Ovary (tissue), 3 donors: ENCODE measurements around the gene TRIO.

Experiments
- POLR2A ChIP-seq: fragments of 450-650 bp; IDR thresholded peaks from one replicate; pipeline ENCODE4 v1.6.1; 2017; ENCODE audit warnings: antibody characterized with exemption, mild to moderate bottlenecking, moderate library complexity
- TF ChIP-seq, protein P1 (sequence below), 3 donors: fragments of 450-650 bp in 2 of 3; fragments of 200-600 bp in 1 of 3; IDR thresholded peaks; one replicate each; pipeline versions ENCODE4 v1.5.1 to v1.8.0; 2016 to 2022; ENCODE audit warnings: antibody characterized with exemption in 3 of 3, mild to moderate bottlenecking in 1 of 3
- donor health status: DM: no; HTN: no; CAD: no.

DNA sequence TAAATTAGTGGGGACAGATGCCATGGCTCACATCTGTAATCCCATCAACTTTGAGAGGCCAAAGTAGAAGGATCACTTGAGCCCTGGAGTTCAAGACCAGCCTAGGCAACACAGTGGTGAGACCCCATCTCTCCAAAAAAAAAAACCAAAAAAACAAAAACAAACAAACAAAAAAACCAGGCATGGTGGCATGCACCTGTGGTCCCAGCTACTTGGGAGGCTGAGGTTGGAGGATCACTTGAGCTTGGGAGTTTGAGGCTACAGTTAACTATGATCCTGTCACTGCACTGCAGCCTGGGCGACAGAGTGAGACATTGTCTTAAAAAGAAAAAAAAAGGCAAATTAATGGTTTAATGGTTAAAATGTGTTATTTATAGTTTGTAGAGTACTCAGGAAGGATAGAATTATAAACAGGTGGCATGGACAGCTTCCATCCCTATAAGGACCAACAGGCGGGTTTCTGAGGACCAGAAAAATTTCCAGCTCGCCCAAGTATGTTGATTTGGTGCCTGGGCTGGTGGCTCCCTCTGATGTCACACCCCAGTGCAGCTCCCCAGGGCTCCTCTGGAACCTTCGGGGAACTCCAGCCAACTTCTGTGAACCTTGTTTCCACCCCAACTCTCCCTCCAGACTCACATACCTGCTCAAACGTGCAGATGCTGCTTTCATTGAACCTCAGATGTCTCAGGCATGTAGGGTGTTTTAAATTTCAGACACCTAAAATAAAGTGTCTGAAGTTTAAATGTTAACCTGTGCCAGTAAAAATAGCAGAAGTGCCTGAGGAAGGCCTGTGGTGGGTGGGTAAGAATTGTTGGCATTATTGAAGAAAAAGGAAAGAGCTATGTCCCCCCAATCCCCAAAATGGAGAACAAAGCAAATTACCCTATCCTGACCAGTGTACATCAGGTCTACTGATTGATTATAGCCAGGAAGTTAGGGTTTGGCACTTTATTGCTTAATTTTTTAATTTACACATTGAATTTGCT, 69.0 kb downstream of the TRIO start:
- TF ChIP-seq, protein P1, sequence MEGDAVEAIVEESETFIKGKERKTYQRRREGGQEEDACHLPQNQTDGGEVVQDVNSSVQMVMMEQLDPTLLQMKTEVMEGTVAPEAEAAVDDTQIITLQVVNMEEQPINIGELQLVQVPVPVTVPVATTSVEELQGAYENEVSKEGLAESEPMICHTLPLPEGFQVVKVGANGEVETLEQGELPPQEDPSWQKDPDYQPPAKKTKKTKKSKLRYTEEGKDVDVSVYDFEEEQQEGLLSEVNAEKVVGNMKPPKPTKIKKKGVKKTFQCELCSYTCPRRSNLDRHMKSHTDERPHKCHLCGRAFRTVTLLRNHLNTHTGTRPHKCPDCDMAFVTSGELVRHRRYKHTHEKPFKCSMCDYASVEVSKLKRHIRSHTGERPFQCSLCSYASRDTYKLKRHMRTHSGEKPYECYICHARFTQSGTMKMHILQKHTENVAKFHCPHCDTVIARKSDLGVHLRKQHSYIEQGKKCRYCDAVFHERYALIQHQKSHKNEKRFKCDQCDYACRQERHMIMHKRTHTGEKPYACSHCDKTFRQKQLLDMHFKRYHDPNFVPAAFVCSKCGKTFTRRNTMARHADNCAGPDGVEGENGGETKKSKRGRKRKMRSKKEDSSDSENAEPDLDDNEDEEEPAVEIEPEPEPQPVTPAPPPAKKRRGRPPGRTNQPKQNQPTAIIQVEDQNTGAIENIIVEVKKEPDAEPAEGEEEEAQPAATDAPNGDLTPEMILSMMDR (IDR thresholded peaks at IDR 0.05), result no peak
- TF ChIP-seq POLR2A, result no peak
